WTC11 (cell line): ENCODE measurements around the gene SEC31B. TPM values are rescaled to one million over a fixed set of nuclear protein-coding genes. Genes with fewer than 3 reads are reported as not detected.

ENCODE experiments used
- ATAC-seq: fragments of 200-7000 bp; cut with Tn5 transposase; 2 replicates; pipeline ENCODE4 v1.10.0; 2021; ENCODE audit warnings: mild to moderate bottlenecking, moderate library complexity
- CTCF ChIA-PET: fragments of 300-600 bp; sonication (Branson Sonifier 250); formaldehyde crosslinking; loops from one replicate; lab custom pipeline; 2021; ENCODE audit warnings: antibody characterized with exemption; lab: Charles Lee
- POLR2A ChIA-PET: fragments of 350-600 bp; sonication (Branson Sonifier 250); formaldehyde crosslinking; loops from one replicate; lab custom pipeline; 2021; ENCODE audit warnings: antibody characterized with exemption; lab: Charles Lee
- DNase-seq: peaks from one replicate; pipeline ENCODE4 v3.0.0; 2021; ENCODE audit warnings: low spot score
- H3K27ac Mint-ChIP-seq: 2 replicates; pipeline ENCODE4 v1.8.0; 2021; ENCODE audit warnings: mixed read lengths
- H3K27me3 Mint-ChIP-seq: 2 replicates; pipeline ENCODE4 v1.8.0; 2021; ENCODE audit warnings: low read depth, mild to moderate bottlenecking, moderate library complexity, mixed read lengths
- H3K36me3 Mint-ChIP-seq: 2 replicates; pipeline ENCODE4 v1.8.0; 2021; ENCODE audit warnings: mixed read lengths
- H3K4me1 Mint-ChIP-seq: 2 replicates; pipeline ENCODE4 v1.8.0; 2022; ENCODE audit warnings: mixed read lengths
- H3K4me3 Mint-ChIP-seq: 2 replicates; pipeline ENCODE4 v1.8.0; 2021; ENCODE audit warnings: mild to moderate bottlenecking, moderate library complexity, mixed read lengths
- H3K9me3 Mint-ChIP-seq: 2 replicates; pipeline ENCODE4 v1.8.0; 2021; ENCODE audit warnings: mixed read lengths
- ARID4B ChIP-seq: sonication (generic); formaldehyde crosslinking; IDR thresholded peaks from 2 replicates; pipeline ENCODE4 v1.8.0; 2023; ENCODE audit warnings: missing genetic modification reagents, mild to moderate bottlenecking, borderline replicate concordance
- ATF1 ChIP-seq: sonication (generic); formaldehyde crosslinking; IDR thresholded peaks from 2 replicates; pipeline ENCODE4 v1.8.1; 2023; ENCODE audit warnings: mild to moderate bottlenecking, moderate library complexity, missing genetic modification reagents
- ATF2 ChIP-seq: sonication (generic); formaldehyde crosslinking; IDR thresholded peaks from 2 replicates; pipeline ENCODE4 v1.8.1; 2022; ENCODE audit warnings: low read depth, missing genetic modification reagents, borderline replicate concordance
- ELF4 ChIP-seq: sonication (generic); formaldehyde crosslinking; IDR thresholded peaks from 2 replicates; pipeline ENCODE4 v1.8.1; 2022; ENCODE audit warnings: low read depth, mild to moderate bottlenecking, moderate library complexity, missing genetic modification reagents
- ESRRA ChIP-seq: sonication (generic); formaldehyde crosslinking; IDR thresholded peaks from 2 replicates; pipeline ENCODE4 v1.8.1; 2022; ENCODE audit warnings: mild to moderate bottlenecking, missing genetic modification reagents, borderline replicate concordance
- FOXK1 ChIP-seq: sonication (generic); formaldehyde crosslinking; IDR thresholded peaks from 2 replicates; pipeline ENCODE4 v1.8.0; 2022; ENCODE audit warnings: mild to moderate bottlenecking, moderate library complexity, missing genetic modification reagents
- GABPB1 ChIP-seq: sonication (generic); formaldehyde crosslinking; IDR thresholded peaks from 2 replicates; pipeline ENCODE4 v1.8.1; 2023; ENCODE audit warnings: mild to moderate bottlenecking, missing genetic modification reagents
- GRHL2 ChIP-seq: fragments of 250-450 bp; sonication (Bioruptor Pico); IDR thresholded peaks from 2 replicates; pipeline ENCODE4 v1.8.0; 2022; ENCODE audit warnings: mild to moderate bottlenecking, moderate library complexity; ENCODE audit not compliant: insufficient replicate concordance, severe bottlenecking
- GTF2I ChIP-seq: fragments of 250-450 bp; sonication (Bioruptor Pico); conservative IDR thresholded peaks from 2 replicates; pipeline ENCODE4 v1.4.0; 2021; ENCODE audit warnings: mild to moderate bottlenecking
- MYBL2 ChIP-seq: sonication (generic); formaldehyde crosslinking; IDR thresholded peaks from 2 replicates; pipeline ENCODE4 v1.8.1; 2023; ENCODE audit warnings: mild to moderate bottlenecking, moderate library complexity, missing genetic modification reagents
- NFATC4 ChIP-seq: fragments of 250-450 bp; sonication (Bioruptor Pico); IDR thresholded peaks from 2 replicates; pipeline ENCODE4 v1.9.0; 2021; ENCODE audit warnings: mild to moderate bottlenecking
- NR1H2 ChIP-seq: sonication (generic); formaldehyde crosslinking; IDR thresholded peaks from 2 replicates; pipeline ENCODE4 v1.9.0; 2021; ENCODE audit warnings: mild to moderate bottlenecking, moderate library complexity, missing genetic modification reagents
- NR2C2 ChIP-seq: sonication (generic); formaldehyde crosslinking; IDR thresholded peaks from 2 replicates; pipeline ENCODE4 v1.8.0; 2022; ENCODE audit warnings: mild to moderate bottlenecking, missing genetic modification reagents
- RORB ChIP-seq: fragments of 250-450 bp; sonication (Bioruptor Pico); IDR thresholded peaks from 2 replicates; pipeline ENCODE4 v1.9.0; 2021; ENCODE audit warnings: mild to moderate bottlenecking
- SMAD3 ChIP-seq: sonication (generic); formaldehyde crosslinking; IDR thresholded peaks from 2 replicates; pipeline ENCODE4 v1.8.0; 2022; ENCODE audit warnings: missing genetic modification reagents, mild to moderate bottlenecking, borderline replicate concordance
- ZMAT4 ChIP-seq: fragments of 250-450 bp; sonication (Bioruptor Pico); IDR thresholded peaks from 2 replicates; pipeline ENCODE4 v1.9.0; 2021; ENCODE audit warnings: mild to moderate bottlenecking
- ZNF396 ChIP-seq: fragments of 250-450 bp; sonication (Bioruptor Pico); IDR thresholded peaks from 2 replicates; pipeline ENCODE4 v1.8.0; 2021; ENCODE audit warnings: mild to moderate bottlenecking, moderate library complexity, borderline replicate concordance
- ZNF416 ChIP-seq: fragments of 250-450 bp; sonication (Bioruptor Pico); IDR thresholded peaks from 2 replicates; pipeline ENCODE4 v1.9.0; 2021; ENCODE audit warnings: mild to moderate bottlenecking, inconsistent platforms
- ZNF423 ChIP-seq: fragments of 250-450 bp; sonication (Bioruptor Pico); IDR thresholded peaks from 2 replicates; pipeline ENCODE4 v2.1.2; 2022; ENCODE audit warnings: mild to moderate bottlenecking, moderate library complexity
- total RNA-seq: library from RNA; stranded (reverse); gene quantifications from 3 replicates; pipeline ENCODE4 v1.2.3, GENCODE V29; 2021
- TF ChIP-seq, protein P1 (sequence below): fragments of 250-450 bp; sonication (Bioruptor Pico); IDR thresholded peaks from 2 replicates; pipeline ENCODE4 v2.1.2; 2022; ENCODE audit warnings: mild to moderate bottlenecking, moderate library complexity
- TF ChIP-seq, protein P2 (sequence below): fragments of 200-600 bp; IDR thresholded peaks from 2 replicates; pipeline ENCODE4 v1.8.0; 2022; ENCODE audit warnings: antibody characterized with exemption
- TF ChIP-seq, protein P3 (sequence below): sonication (generic); formaldehyde crosslinking; IDR thresholded peaks from 2 replicates; pipeline ENCODE4 v1.8.0; 2023; ENCODE audit warnings: missing genetic modification reagents
- TF ChIP-seq, protein P4 (sequence below): sonication (generic); formaldehyde crosslinking; conservative IDR thresholded peaks from 2 replicates; pipeline ENCODE4 v1.8.1; 2022; ENCODE audit warnings: mild to moderate bottlenecking, missing genetic modification reagents
- TF ChIP-seq, protein P5 (sequence below): sonication (generic); formaldehyde crosslinking; IDR thresholded peaks from 2 replicates; pipeline ENCODE4 v1.8.0; 2023; ENCODE audit warnings: mild to moderate bottlenecking, missing genetic modification reagents

The SEC31B gene
- total RNA-seq, 1 experiment from 2014 or later, result 6.7 TPM

- H3K4me1 Mint-ChIP-seq, result peaks cover 3% of the 10 kb centered on the region; the same call in 1 of the 2 replicates
- CTCF ChIA-PET, result interaction anchor here (2.7 to 4.5 kb wide), 4 partner anchors 19 to 312 kb away, joined by 13 to 85 read pairs (median 31); partner anchors contain the start of genes HIF1AN and PAX2
These were observed 47.6 kb upstream of the SEC31B start for GRCh38 chr10:100567249-100567648.

DNA sequence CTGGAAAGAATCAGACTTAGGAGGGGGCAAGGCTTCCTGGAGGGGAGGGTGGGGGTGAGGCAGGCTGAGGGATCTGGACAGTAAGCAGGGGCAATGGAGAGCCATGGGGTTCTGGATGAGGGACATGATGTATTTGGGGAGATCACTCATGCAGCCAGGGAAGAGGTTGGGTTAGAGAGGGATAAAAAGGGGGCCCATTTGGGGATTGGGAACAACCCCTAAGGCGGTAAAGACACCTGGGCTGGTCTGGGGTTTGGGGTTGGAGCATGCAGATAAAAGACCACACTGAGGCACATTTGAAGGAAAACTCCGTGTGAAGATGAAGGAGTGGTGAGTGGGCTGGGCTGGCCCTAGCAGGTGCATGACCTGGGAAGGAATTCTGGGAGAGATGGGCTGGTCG, 46.9 kb upstream of the SEC31B start:
- peaks cover 7% of the 10 kb centered on the region; the same call in 1 of the 2 replicates for H3K4me1 Mint-ChIP-seq
- ChIA-PET POLR2A (interaction anchor here (0.6 kb wide), 2 partner anchors 115 to 181 kb away, joined by 4 to 6 read pairs; no protein-coding TSS in a partner anchor), CTCF (interaction anchor here (0.6 to 4.5 kb wide), 3 partner anchors 176 to 312 kb away, joined by 4 to 85 read pairs (median 20); partner anchors contain the start of gene PAX2)
- no peak overlapping the region for H3K4me3 Mint-ChIP-seq
- no peak overlapping the region for H3K27ac Mint-ChIP-seq
- H3K9me3 Mint-ChIP-seq, result no peaks in the 10 kb centered on the region
- no peak for DNase-seq
- ATAC-seq, result no peak
- peaks cover 53% of the 10 kb centered on the region for H3K27me3 Mint-ChIP-seq
- H3K36me3 Mint-ChIP-seq, result no peaks in the 10 kb centered on the region
- TF ChIP-seq ARID4B (no peak), GRHL2 (no peak), ELF4 (CRISPR knock-in tag) (no peak), ATF1 (no peak)
- TF ChIP-seq, protein P1, sequence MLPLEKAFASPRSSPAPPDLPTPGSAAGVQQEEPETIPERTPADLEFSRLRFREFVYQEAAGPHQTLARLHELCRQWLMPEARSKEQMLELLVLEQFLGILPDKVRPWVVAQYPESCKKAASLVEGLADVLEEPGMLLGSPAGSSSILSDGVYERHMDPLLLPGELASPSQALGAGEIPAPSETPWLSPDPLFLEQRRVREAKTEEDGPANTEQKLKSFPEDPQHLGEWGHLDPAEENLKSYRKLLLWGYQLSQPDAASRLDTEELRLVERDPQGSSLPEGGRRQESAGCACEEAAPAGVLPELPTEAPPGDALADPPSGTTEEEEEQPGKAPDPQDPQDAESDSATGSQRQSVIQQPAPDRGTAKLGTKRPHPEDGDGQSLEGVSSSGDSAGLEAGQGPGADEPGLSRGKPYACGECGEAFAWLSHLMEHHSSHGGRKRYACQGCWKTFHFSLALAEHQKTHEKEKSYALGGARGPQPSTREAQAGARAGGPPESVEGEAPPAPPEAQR (CRISPR knock-in tag), result no peak

More at GRCh38 chr10:100567249-100567648, 47.6 kb upstream of the SEC31B start:
- H3K9me3 Mint-ChIP-seq, result no peaks in the 10 kb centered on the region
- H3K27me3 Mint-ChIP-seq, result peaks cover 46% of the 10 kb centered on the region
- H3K4me3 Mint-ChIP-seq, result no peak overlapping the region
- no peak overlapping the region for H3K27ac Mint-ChIP-seq
- no peak for DNase-seq
- POLR2A ChIA-PET, result interaction anchor here (0.6 kb wide), 1 partner anchor 180 kb away, joined by 6 read pairs; no protein-coding TSS in a partner anchor
- H3K36me3 Mint-ChIP-seq, result no peaks in the 10 kb centered on the region
- TF ChIP-seq ZNF396 (CRISPR knock-in tag) (no peak), GTF2I (CRISPR knock-in tag) (no peak), RORB (CRISPR knock-in tag) (no peak), ZMAT4 (no peak), FOXK1 (CRISPR knock-in tag) (no peak), ZNF416 (no peak), ATF2 (CRISPR knock-in tag) (no peak), ZNF423 (CRISPR knock-in tag) (no peak), NR2C2 (CRISPR knock-in tag) (no peak), ESRRA (CRISPR knock-in tag) (no peak), MYBL2 (CRISPR knock-in tag) (no peak), NR1H2 (CRISPR knock-in tag) (no peak), SMAD3 (CRISPR knock-in tag) (no peak), GABPB1 (CRISPR knock-in tag) (no peak), NFATC4 (no peak)
- TF ChIP-seq, protein P2, sequence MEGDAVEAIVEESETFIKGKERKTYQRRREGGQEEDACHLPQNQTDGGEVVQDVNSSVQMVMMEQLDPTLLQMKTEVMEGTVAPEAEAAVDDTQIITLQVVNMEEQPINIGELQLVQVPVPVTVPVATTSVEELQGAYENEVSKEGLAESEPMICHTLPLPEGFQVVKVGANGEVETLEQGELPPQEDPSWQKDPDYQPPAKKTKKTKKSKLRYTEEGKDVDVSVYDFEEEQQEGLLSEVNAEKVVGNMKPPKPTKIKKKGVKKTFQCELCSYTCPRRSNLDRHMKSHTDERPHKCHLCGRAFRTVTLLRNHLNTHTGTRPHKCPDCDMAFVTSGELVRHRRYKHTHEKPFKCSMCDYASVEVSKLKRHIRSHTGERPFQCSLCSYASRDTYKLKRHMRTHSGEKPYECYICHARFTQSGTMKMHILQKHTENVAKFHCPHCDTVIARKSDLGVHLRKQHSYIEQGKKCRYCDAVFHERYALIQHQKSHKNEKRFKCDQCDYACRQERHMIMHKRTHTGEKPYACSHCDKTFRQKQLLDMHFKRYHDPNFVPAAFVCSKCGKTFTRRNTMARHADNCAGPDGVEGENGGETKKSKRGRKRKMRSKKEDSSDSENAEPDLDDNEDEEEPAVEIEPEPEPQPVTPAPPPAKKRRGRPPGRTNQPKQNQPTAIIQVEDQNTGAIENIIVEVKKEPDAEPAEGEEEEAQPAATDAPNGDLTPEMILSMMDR, result no peak
- TF ChIP-seq, protein P3, sequence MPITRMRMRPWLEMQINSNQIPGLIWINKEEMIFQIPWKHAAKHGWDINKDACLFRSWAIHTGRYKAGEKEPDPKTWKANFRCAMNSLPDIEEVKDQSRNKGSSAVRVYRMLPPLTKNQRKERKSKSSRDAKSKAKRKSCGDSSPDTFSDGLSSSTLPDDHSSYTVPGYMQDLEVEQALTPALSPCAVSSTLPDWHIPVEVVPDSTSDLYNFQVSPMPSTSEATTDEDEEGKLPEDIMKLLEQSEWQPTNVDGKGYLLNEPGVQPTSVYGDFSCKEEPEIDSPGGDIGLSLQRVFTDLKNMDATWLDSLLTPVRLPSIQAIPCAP (CRISPR knock-in tag), result no peak
- TF ChIP-seq, protein P4, sequence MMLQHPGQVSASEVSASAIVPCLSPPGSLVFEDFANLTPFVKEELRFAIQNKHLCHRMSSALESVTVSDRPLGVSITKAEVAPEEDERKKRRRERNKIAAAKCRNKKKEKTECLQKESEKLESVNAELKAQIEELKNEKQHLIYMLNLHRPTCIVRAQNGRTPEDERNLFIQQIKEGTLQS, result no peak
- TF ChIP-seq, protein P5, sequence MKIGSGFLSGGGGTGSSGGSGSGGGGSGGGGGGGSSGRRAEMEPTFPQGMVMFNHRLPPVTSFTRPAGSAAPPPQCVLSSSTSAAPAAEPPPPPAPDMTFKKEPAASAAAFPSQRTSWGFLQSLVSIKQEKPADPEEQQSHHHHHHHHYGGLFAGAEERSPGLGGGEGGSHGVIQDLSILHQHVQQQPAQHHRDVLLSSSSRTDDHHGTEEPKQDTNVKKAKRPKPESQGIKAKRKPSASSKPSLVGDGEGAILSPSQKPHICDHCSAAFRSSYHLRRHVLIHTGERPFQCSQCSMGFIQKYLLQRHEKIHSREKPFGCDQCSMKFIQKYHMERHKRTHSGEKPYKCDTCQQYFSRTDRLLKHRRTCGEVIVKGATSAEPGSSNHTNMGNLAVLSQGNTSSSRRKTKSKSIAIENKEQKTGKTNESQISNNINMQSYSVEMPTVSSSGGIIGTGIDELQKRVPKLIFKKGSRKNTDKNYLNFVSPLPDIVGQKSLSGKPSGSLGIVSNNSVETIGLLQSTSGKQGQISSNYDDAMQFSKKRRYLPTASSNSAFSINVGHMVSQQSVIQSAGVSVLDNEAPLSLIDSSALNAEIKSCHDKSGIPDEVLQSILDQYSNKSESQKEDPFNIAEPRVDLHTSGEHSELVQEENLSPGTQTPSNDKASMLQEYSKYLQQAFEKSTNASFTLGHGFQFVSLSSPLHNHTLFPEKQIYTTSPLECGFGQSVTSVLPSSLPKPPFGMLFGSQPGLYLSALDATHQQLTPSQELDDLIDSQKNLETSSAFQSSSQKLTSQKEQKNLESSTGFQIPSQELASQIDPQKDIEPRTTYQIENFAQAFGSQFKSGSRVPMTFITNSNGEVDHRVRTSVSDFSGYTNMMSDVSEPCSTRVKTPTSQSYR (CRISPR knock-in tag), result no peak
- no peak for ATAC-seq
